ENCODE measurements around the gene MCF2L.

MCF2L gene

GRCh38 chr13:113059891-113060290, 90.9 kb downstream of the MCF2L start:
- peaks cover 0 to 31% of the 10 kb centered on the region in 2 experiments for H3K27me3 ChIP-seq (ENCODE audit: control insufficient read depth in 1 of 2, insufficient read depth in 1 of 2, low read length in 2 of 2)
- no peak overlapping the region for H3K14ac ChIP-seq (ENCODE audit: low read length in 2 of 2)
- no peak overlapping the region for H2BK5ac ChIP-seq (ENCODE audit: low read depth, low read length, poor library complexity, severe bottlenecking)
- no peak overlapping the region for H2BK12ac ChIP-seq (ENCODE audit: low read length in 2 of 2)
- H3K9ac ChIP-seq (ENCODE audit: low read length), result no peak overlapping the region
- no peaks in the 10 kb centered on the region for H3K79me1 ChIP-seq (replicated peaks; ENCODE audit: low read length, poor library complexity, severe bottlenecking)
- no peak overlapping the region for H3K27ac ChIP-seq (ENCODE audit: low read length, poor library complexity, severe bottlenecking)
- no peaks in the 10 kb centered on the region for H3K36me3 ChIP-seq (ENCODE audit: control insufficient read depth in 1 of 2, insufficient read depth in 2 of 2, low read depth in 1 of 2, low read length in 2 of 2)
- H3K4me1 ChIP-seq (ENCODE audit: control insufficient read depth, insufficient read depth, low read depth, low read length), result peaks cover 6% of the 10 kb centered on the region
- no peak overlapping the region for H2AFZ ChIP-seq (ENCODE audit: low read depth, low read length)
- H2AK5ac ChIP-seq (ENCODE audit: low read length, severe bottlenecking), result no peak overlapping the region
- DNase-seq, result no peak
- WGBS, result 78% methylated on average over 15 of the region's 15 CpGs
- H2BK120ac ChIP-seq (ENCODE audit: low read depth, low read length), result no peak overlapping the region
- no peak overlapping the region for H3K4me3 ChIP-seq (ENCODE audit: insufficient read depth in 1 of 2, low read depth in 1 of 2, low read length in 2 of 2)
- no peak overlapping the region for H3K4ac ChIP-seq (ENCODE audit: low read depth in 1 of 2, low read length in 2 of 2)
- no peak overlapping the region for H3K4me2 ChIP-seq (ENCODE audit: low read length, poor library complexity, severe bottlenecking)
- no peak overlapping the region for H4K91ac ChIP-seq (ENCODE audit: low read length)
- no peaks in the 10 kb centered on the region for H3K9me3 ChIP-seq (ENCODE audit: control insufficient read depth, low read length)
- H3K18ac ChIP-seq (ENCODE audit: low read depth in 1 of 2, low read length in 2 of 2), result no peak overlapping the region
- H4K8ac ChIP-seq (ENCODE audit: low read length), result no peak overlapping the region
- H3K23ac ChIP-seq (ENCODE audit: low read length in 2 of 2), result no peak overlapping the region
- H2BK15ac ChIP-seq (ENCODE audit: low read depth, poor library complexity, severe bottlenecking), result no peak overlapping the region

- Histone ChIP-seq H3K4me1 (ENCODE audit: control insufficient read depth, insufficient read depth, low read depth, low read length) (peaks cover 3% of the 10 kb centered on the region), H3K14ac (ENCODE audit: low read length in 2 of 2) (no peak overlapping the region), H3K18ac (ENCODE audit: low read depth in 1 of 2, low read length in 2 of 2) (no peak overlapping the region), H3K27ac (ENCODE audit: low read length, poor library complexity, severe bottlenecking) (no peak overlapping the region), H3K23ac (ENCODE audit: low read length in 2 of 2) (no peak overlapping the region), H2BK120ac (ENCODE audit: low read depth, low read length) (no peak overlapping the region), H3K79me1 (replicated peaks; ENCODE audit: low read length, poor library complexity, severe bottlenecking) (no peaks in the 10 kb centered on the region), H3K4ac (ENCODE audit: low read depth in 1 of 2, low read length in 2 of 2) (no peak overlapping the region), H2AK5ac (ENCODE audit: low read length, severe bottlenecking) (no peak overlapping the region), H2BK5ac (ENCODE audit: low read depth, low read length, poor library complexity, severe bottlenecking) (no peak overlapping the region), H3K36me3 (ENCODE audit: control insufficient read depth in 1 of 2, insufficient read depth in 2 of 2, low read depth in 1 of 2, low read length in 2 of 2) (no peaks in the 10 kb centered on the region), H2BK15ac (ENCODE audit: low read depth, poor library complexity, severe bottlenecking) (no peak overlapping the region), H4K91ac (ENCODE audit: low read length) (no peak overlapping the region), H3K27me3 (ENCODE audit: control insufficient read depth in 1 of 2, insufficient read depth in 1 of 2, low read length in 2 of 2) (peaks cover 0 to 23% of the 10 kb centered on the region in 2 experiments), H3K4me3 (ENCODE audit: insufficient read depth in 1 of 2, low read depth in 1 of 2, low read length in 2 of 2) (no peak overlapping the region), H2BK12ac (ENCODE audit: low read length in 2 of 2) (no peak overlapping the region), H3K9ac (ENCODE audit: low read length) (no peak overlapping the region), H3K9me3 (ENCODE audit: control insufficient read depth, low read length) (no peaks in the 10 kb centered on the region), H3K4me2 (ENCODE audit: low read length, poor library complexity, severe bottlenecking) (no peak overlapping the region), H4K8ac (ENCODE audit: low read length) (no peak overlapping the region), H2AFZ (ENCODE audit: low read depth, low read length) (no peak overlapping the region)
- no peak for DNase-seq
- WGBS, result 87% methylated on average over 33 of the region's 34 CpGs
These were observed 91.7 kb downstream of the MCF2L start for GRCh38 chr13:113060557-113061270.

- Histone ChIP-seq H3K4me1 (ENCODE audit: control insufficient read depth, insufficient read depth, low read depth, low read length) (peaks cover 3% of the 10 kb centered on the region), H3K14ac (ENCODE audit: low read length in 2 of 2) (no peak overlapping the region)
- 91% methylated on average over 7 of the region's 9 CpGs for WGBS
These were observed 92.2 kb downstream of the MCF2L start for GRCh38 chr13:113061271-113061625.

GRCh38 chr13:113061796-113062425, 92.9 kb downstream of the MCF2L start:
- Histone ChIP-seq H3K36me3 (ENCODE audit: control insufficient read depth in 1 of 2, insufficient read depth in 2 of 2, low read depth in 1 of 2, low read length in 2 of 2) (no peaks in the 10 kb centered on the region), H4K8ac (ENCODE audit: low read length) (no peak overlapping the region), H2AK5ac (ENCODE audit: low read length, severe bottlenecking) (no peak overlapping the region), H3K4me1 (ENCODE audit: control insufficient read depth, insufficient read depth, low read depth, low read length) (peaks cover 3% of the 10 kb centered on the region), H3K9me3 (ENCODE audit: control insufficient read depth, low read length) (no peaks in the 10 kb centered on the region), H3K27me3 (ENCODE audit: control insufficient read depth in 1 of 2, insufficient read depth in 1 of 2, low read length in 2 of 2) (peaks cover 0 to 17% of the 10 kb centered on the region in 2 experiments), H2BK12ac (ENCODE audit: low read length in 2 of 2) (no peak overlapping the region), H3K4ac (ENCODE audit: low read depth in 1 of 2, low read length in 2 of 2) (no peak overlapping the region), H3K27ac (ENCODE audit: low read length, poor library complexity, severe bottlenecking) (no peak overlapping the region), H2BK5ac (ENCODE audit: low read depth, low read length, poor library complexity, severe bottlenecking) (no peak overlapping the region), H3K9ac (ENCODE audit: low read length) (no peak overlapping the region), H3K4me3 (ENCODE audit: insufficient read depth in 1 of 2, low read depth in 1 of 2, low read length in 2 of 2) (no peak overlapping the region), H2AFZ (ENCODE audit: low read depth, low read length) (no peak overlapping the region), H3K79me1 (replicated peaks; ENCODE audit: low read length, poor library complexity, severe bottlenecking) (no peaks in the 10 kb centered on the region), H2BK15ac (ENCODE audit: low read depth, poor library complexity, severe bottlenecking) (no peak overlapping the region), H4K91ac (ENCODE audit: low read length) (no peak overlapping the region), H3K18ac (ENCODE audit: low read depth in 1 of 2, low read length in 2 of 2) (no peak overlapping the region), H3K4me2 (ENCODE audit: low read length, poor library complexity, severe bottlenecking) (no peak overlapping the region), H3K23ac (ENCODE audit: low read length in 2 of 2) (no peak overlapping the region), H2BK120ac (ENCODE audit: low read depth, low read length) (no peak overlapping the region), H3K14ac (ENCODE audit: low read length in 2 of 2) (no peak overlapping the region)
- 88% methylated on average over 13 of the region's 14 CpGs for WGBS
- no peak for DNase-seq

More at GRCh38 chr13:113061271-113061625, 92.2 kb downstream of the MCF2L start:
- Histone ChIP-seq H3K18ac (ENCODE audit: low read depth in 1 of 2, low read length in 2 of 2) (no peak overlapping the region), H4K8ac (ENCODE audit: low read length) (no peak overlapping the region), H2BK15ac (ENCODE audit: low read depth, poor library complexity, severe bottlenecking) (no peak overlapping the region), H2AK5ac (ENCODE audit: low read length, severe bottlenecking) (no peak overlapping the region), H3K23ac (ENCODE audit: low read length in 2 of 2) (no peak overlapping the region), H3K27ac (ENCODE audit: low read length, poor library complexity, severe bottlenecking) (no peak overlapping the region), H3K9me3 (ENCODE audit: control insufficient read depth, low read length) (no peaks in the 10 kb centered on the region), H2BK120ac (ENCODE audit: low read depth, low read length) (no peak overlapping the region), H3K36me3 (ENCODE audit: control insufficient read depth in 1 of 2, insufficient read depth in 2 of 2, low read depth in 1 of 2, low read length in 2 of 2) (no peaks in the 10 kb centered on the region), H3K4me3 (ENCODE audit: insufficient read depth in 1 of 2, low read depth in 1 of 2, low read length in 2 of 2) (no peak overlapping the region), H3K9ac (ENCODE audit: low read length) (no peak overlapping the region), H3K27me3 (ENCODE audit: control insufficient read depth in 1 of 2, insufficient read depth in 1 of 2, low read length in 2 of 2) (peaks cover 0 to 18% of the 10 kb centered on the region in 2 experiments), H3K4ac (ENCODE audit: low read depth in 1 of 2, low read length in 2 of 2) (no peak overlapping the region), H2BK5ac (ENCODE audit: low read depth, low read length, poor library complexity, severe bottlenecking) (no peak overlapping the region), H2BK12ac (ENCODE audit: low read length in 2 of 2) (no peak overlapping the region), H4K91ac (ENCODE audit: low read length) (no peak overlapping the region), H2AFZ (ENCODE audit: low read depth, low read length) (no peak overlapping the region), H3K4me2 (ENCODE audit: low read length, poor library complexity, severe bottlenecking) (no peak overlapping the region), H3K79me1 (replicated peaks; ENCODE audit: low read length, poor library complexity, severe bottlenecking) (no peaks in the 10 kb centered on the region)
- DNase-seq, result no peak

Measured in mesenchymal stem cell (in vitro differentiated cells and primary cell).